NOMO-1 treated with DMSO at 0.1 percent for 48 hours (cell line): ENCODE results near the gene ASPM.
"Not testable (repeated sequence)": the region's sequence is repeated elsewhere in the genome, so short reads cannot be mapped to it uniquely, and the experiment has no call there.

ENCODE experiments used
- DNase-seq: peaks from one replicate; lab custom pipeline; 2025; ENCODE audit not compliant: unreplicated experiment; lab: John Stamatoyannopoulos, UW

Gene ASPM

GRCh38 chr1:197083474-197083873, 63.0 kb downstream of the ASPM start:
- no peak for DNase-seq

GRCh38 chr1:197081117-197081753, 65.2 kb downstream of the ASPM start:
- DNase-seq = no peak

- no peak for DNase-seq
These were observed 66.1 kb downstream of the ASPM start for GRCh38 chr1:197080323-197080722.

- no peak for DNase-seq
These were observed 69.9 kb downstream of the ASPM start for GRCh38 chr1:197076585-197076984.

- no peak for DNase-seq
These were observed 72.5 kb downstream of the ASPM start for GRCh38 chr1:197073978-197074377.

- no peak for DNase-seq
These were observed 79.0 kb downstream of the ASPM start for GRCh38 chr1:197067457-197067818.

- DNase-seq = no peak
These were observed 79.6 kb downstream of the ASPM start, which contains the start of gene F13B for GRCh38 chr1:197066719-197067456. TSS of gene F13B (minus strand) at chr1:197067260. CDS start at chr1:197067223, 37 bp downstream.

GRCh38 chr1:197066277-197066676, 80.2 kb downstream of the ASPM start:
- no peak for DNase-seq

- DNase-seq = no peak
These were observed 80.9 kb downstream of the ASPM start for GRCh38 chr1:197065559-197065958.

GRCh38 chr1:197063212-197063611, 83.3 kb downstream of the ASPM start:
- no peak for DNase-seq

- no peak for DNase-seq
These were observed 83.8 kb downstream of the ASPM start for GRCh38 chr1:197062692-197063091.

- no peak for DNase-seq
These were observed 97.4 kb downstream of the ASPM start for GRCh38 chr1:197049100-197049499.

GRCh38 chr1:197042676-197043341, 103.7 kb downstream of the ASPM start:
- no peak for DNase-seq

- DNase-seq = no peak
These were observed 104.7 kb downstream of the ASPM start for GRCh38 chr1:197041486-197042353.

GRCh38 chr1:197036861-197037260, 109.6 kb downstream of the ASPM start:
- DNase-seq = no peak

GRCh38 chr1:197034631-197035339, 111.7 kb downstream of the ASPM start:
- not testable (repeated sequence) for DNase-seq
